Small intestine (tissue), 7 donors: ENCODE data around the gene PRKAR2A. TPM values are rescaled to one million over a fixed set of nuclear protein-coding genes. Genes with fewer than 3 reads are reported as not detected.
A peak's percentile ranks its signal among the peaks of the same experiment; 100 is the strongest.
"Not testable (repeated sequence)": the region's sequence is repeated elsewhere in the genome, so short reads cannot be mapped to it uniquely, and the experiment has no call there.

Experiments used
- DNase-seq, 2 donors: peaks; one replicate each; pipeline versions ENCODE4 v3.0.0 to v3.0.0-alpha.2; 2013
- FAIRE-seq: peaks from 2 replicates; lab custom pipeline; 2012; peaks lifted over from hg19 to GRCh38; lab: Jason Lieb, UNC
- H3K27ac ChIP-seq, 3 donors: one replicate each; pipeline ENCODE4 v1.5.1; 2013; ENCODE audit warnings: low read length in 2 of 3, mild to moderate bottlenecking in 2 of 3, control low read depth in 1 of 3, inconsistent platforms in 1 of 3, low read depth in 1 of 3, moderate library complexity in 1 of 3
- H3K27me3 ChIP-seq, 3 donors: one replicate each; pipeline ENCODE4 v1.6.1; 2013; ENCODE audit warnings: low read length in 3 of 3, inconsistent platforms in 1 of 3; ENCODE audit not compliant: control insufficient read depth in 3 of 3, insufficient read depth in 3 of 3
- H3K36me3 ChIP-seq, 3 donors: one replicate each; pipeline ENCODE4 v1.6.1; 2013; ENCODE audit warnings: low read length in 3 of 3, inconsistent platforms in 1 of 3, low read depth in 1 of 3, mild to moderate bottlenecking in 1 of 3, moderate library complexity in 1 of 3; ENCODE audit not compliant: control insufficient read depth in 3 of 3, insufficient read depth in 2 of 3
- H3K4me1 ChIP-seq, 3 donors: one replicate each; pipeline ENCODE4 v1.6.1; 2013; ENCODE audit warnings: low read length in 2 of 3, inconsistent platforms in 1 of 3, low read depth in 1 of 3, mild to moderate bottlenecking in 1 of 3, moderate library complexity in 1 of 3; ENCODE audit not compliant: control insufficient read depth in 3 of 3, insufficient read depth in 2 of 3
- H3K4me3 ChIP-seq, 3 donors: one replicate each; pipeline ENCODE4 v1.5.1; 2013; ENCODE audit warnings: low read length in 3 of 3, control low read depth in 1 of 3, inconsistent platforms in 1 of 3, low read depth in 1 of 3, mild to moderate bottlenecking in 1 of 3, moderate library complexity in 1 of 3
- H3K9me3 ChIP-seq, 2 donors: one replicate each; pipeline ENCODE4 v1.6.1; 2013; ENCODE audit warnings: low read depth in 1 of 2, low read length in 1 of 2; ENCODE audit not compliant: control insufficient read depth in 2 of 2, insufficient read depth in 1 of 2
- WGBS, 3 donors: extraction: QIAGEN DNeasy Blood & Tissue Kit; methylation state at CpG; one replicate each; pipeline ENCODE4 v1.1.7; 2013; 5-methylcytosine and 5-hydroxymethylcytosine counted together
- polyA plus RNA-seq, 4 donors: library from polyadenylated mRNA; stranded (reverse) in 3 of 4; unstranded in 1 of 4; fragments of 200-250 nt in 3 of 4; fragments of 120-200 nt in 1 of 4; gene quantifications; one replicate each; pipeline versions ENCODE4 v1.2.1 to v1.2.3, GENCODE V29; 2013
- donor health status: healthy with polysubstance abuse.
- donor health status: control.
- donor health status: control.
- donor health status: Bipolar disorder and iron deficiency.
- donor health status: healthy.

The PRKAR2A gene
- polyA plus RNA-seq, 4 donors = 8.9 to 24.1 (median 15.5) TPM

DNA sequence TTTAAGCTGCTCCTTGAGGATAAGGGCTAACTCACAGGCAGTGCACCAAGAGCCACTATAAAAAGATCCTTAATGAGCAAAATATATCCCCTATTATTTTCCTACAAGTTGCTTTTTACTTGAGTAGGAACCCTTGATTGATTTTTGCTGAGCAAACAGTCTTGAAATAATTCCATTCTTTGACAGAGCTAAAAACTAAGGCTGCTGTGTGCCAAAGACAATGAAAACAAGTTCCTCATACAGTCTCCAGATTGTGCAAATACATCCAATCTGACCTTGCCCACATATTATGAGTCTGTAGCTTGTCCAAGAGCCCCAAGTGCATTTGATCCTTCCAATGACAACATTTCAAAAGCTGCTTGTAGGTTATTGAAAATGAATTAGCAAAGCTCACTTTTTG lies 15.0 kb downstream of the PRKAR2A start:
- H3K27me3 ChIP-seq = no peaks in the 10 kb centered on the region
- H3K27ac ChIP-seq = no peak overlapping the region
- no peaks in the 10 kb centered on the region for H3K4me1 ChIP-seq
- H3K36me3 ChIP-seq = peaks cover 0 to 20% (median 0%) of the 10 kb centered on the region in 3 donors
- FAIRE-seq (no peak), DNase-seq (no peak)
- H3K9me3 ChIP-seq = no peaks in the 10 kb centered on the region
- no peak overlapping the region for H3K4me3 ChIP-seq

DNA sequence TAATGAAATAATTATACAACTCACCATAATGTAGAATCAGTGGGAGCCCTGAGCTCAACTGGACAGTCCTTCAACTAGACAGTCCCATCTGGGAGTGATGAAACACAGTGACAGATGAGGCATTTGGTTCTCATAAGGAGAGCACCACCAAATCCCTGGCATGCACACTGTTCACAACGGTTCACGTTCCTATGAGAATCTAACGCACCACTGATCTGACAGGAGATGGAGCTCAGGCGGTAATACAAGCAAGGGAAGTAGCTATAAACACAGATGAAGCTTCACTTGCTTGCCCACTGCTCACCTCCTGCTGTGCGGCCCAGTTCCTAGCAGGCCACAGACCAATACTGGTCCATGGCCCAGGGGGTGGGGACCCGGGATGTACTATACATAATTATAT lies 17.0 kb downstream of the PRKAR2A start:
- Histone ChIP-seq H3K4me1 (no peaks in the 10 kb centered on the region), H3K36me3 (peaks cover 0 to 16% (median 0%) of the 10 kb centered on the region in 3 donors), H3K4me3 (no peak overlapping the region), H3K9me3 (no peaks in the 10 kb centered on the region), H3K27ac (no peak overlapping the region), H3K27me3 (no peaks in the 10 kb centered on the region)
- 85 to 98% (median 96%) methylated on average over 6 of the region's 6 CpGs for WGBS, 3 donors
- DNase-seq (no peak), FAIRE-seq (no peak)

DNA sequence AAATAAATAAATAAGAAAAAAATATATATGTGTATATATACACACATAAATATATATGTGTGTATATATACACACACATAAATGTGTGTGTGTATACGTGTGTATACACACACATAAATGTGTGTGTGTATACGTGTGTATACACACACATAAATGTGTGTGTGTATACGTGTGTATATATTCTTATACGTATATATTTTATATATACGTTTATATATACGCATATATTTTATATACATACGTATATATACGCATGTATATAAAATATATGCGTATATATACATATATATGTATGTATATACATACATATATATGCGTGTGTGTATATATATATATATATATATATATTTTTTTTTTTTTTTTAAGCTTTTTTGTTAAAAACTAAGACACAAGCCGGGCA lies 18.1 kb downstream of the PRKAR2A start:
- not testable (repeated sequence) for H3K4me1 ChIP-seq

GRCh38 chr3:48827874-48828273 lies 19.8 kb downstream of the PRKAR2A start:
- H3K36me3 ChIP-seq = peaks cover 0 to 16% (median 0%) of the 10 kb centered on the region in 3 donors
- not testable (repeated sequence) for H3K27me3 ChIP-seq, H3K9me3 ChIP-seq, DNase-seq, FAIRE-seq, H3K4me3 ChIP-seq, H3K27ac ChIP-seq, H3K4me1 ChIP-seq
- WGBS, 3 donors = 92 to 96% (median 96%) methylated on average over 10 of the region's 10 CpGs

More for the DNA sequence above, 18.1 kb downstream of the PRKAR2A start:
- not testable (repeated sequence) for H3K9me3 ChIP-seq, H3K27me3 ChIP-seq, DNase-seq, H3K4me3 ChIP-seq, FAIRE-seq, H3K27ac ChIP-seq
- H3K36me3 ChIP-seq = peaks cover 0 to 16% (median 0%) of the 10 kb centered on the region in 3 donors
- WGBS, 3 donors = 94 to 95% (median 94%) methylated on average over 11 of the region's 11 CpGs

DNA sequence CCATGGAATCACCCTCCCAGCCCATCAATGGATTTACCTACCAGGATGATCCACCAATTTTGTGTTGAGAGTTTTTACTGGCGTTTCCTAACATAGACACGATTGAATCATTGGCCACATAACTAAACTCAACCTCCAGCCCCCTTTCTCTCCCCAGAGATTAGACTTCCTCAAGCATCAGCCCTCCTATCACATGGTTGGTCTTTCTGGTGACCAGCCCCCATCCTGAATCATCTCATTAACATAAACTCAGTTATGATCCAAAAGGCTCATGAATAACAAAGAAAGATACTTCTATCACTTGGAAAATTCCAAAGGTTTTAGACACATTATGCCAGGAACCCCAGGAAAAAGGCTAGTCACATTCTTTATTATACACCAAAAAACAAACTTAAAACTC lies 21.2 kb downstream of the PRKAR2A start:
- FAIRE-seq = no peak

GRCh38 chr3:48820612-48821324 lies 26.9 kb downstream of the PRKAR2A start:
- no peak overlapping the region for H3K27ac ChIP-seq
- H3K36me3 ChIP-seq = peaks cover 0 to 10% (median 0%) of the 10 kb centered on the region in 3 donors
- no peaks in the 10 kb centered on the region for H3K27me3 ChIP-seq
- FAIRE-seq (no peak), DNase-seq (peak; percentile 10 to 22)
- peaks cover 0 to 4% (median 3%) of the 10 kb centered on the region in 3 donors for H3K4me1 ChIP-seq
- H3K9me3 ChIP-seq = no peaks in the 10 kb centered on the region
- WGBS, 3 donors = 65 to 84% (median 75%) methylated on average over 2 of the region's 2 CpGs
- no peak overlapping the region for H3K4me3 ChIP-seq

More for the DNA sequence above, 21.2 kb downstream of the PRKAR2A start:
- Histone ChIP-seq H3K4me3 (no peak overlapping the region), H3K36me3 (peaks cover 0 to 16% (median 0%) of the 10 kb centered on the region in 3 donors), H3K27me3 (no peaks in the 10 kb centered on the region), H3K4me1 (no peaks in the 10 kb centered on the region), H3K27ac (no peak overlapping the region), H3K9me3 (no peaks in the 10 kb centered on the region)
- no peak for DNase-seq
- 67 to 87% (median 85%) methylated on average over 2 of the region's 2 CpGs for WGBS, 3 donors

- Histone ChIP-seq H3K9me3 (no peaks in the 10 kb centered on the region), H3K27me3 (no peaks in the 10 kb centered on the region), H3K27ac (no peak overlapping the region), H3K4me1 (peaks cover 0 to 4% (median 3%) of the 10 kb centered on the region in 3 donors), H3K36me3 (peaks cover 0 to 10% (median 0%) of the 10 kb centered on the region in 3 donors), H3K4me3 (no peak overlapping the region)
- 90 to 96% (median 96%) methylated on average over 7 of the region's 7 CpGs for WGBS, 3 donors
- FAIRE-seq = no peak
- DNase-seq = no peak
Measured at GRCh38 chr3:48819234-48820221, 28.1 kb downstream of the PRKAR2A start.

DNA sequence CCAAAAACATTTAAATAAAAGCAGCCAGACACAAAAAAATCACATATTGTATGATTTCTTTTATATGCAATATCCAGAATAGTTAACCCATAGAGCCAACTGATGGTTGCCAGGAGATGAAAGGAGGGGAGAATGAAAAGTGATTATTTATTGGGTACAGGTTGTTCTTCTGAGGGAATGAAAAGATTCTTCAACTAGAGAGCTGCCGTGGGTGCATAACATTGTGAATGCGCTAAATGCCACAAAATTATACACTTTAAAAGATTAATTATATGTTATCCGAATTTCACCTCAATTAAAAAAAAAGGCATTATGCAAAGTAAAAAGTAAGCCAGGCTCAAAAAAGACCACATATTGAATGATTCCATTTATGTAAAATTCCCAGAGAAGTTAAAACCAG lies 36.1 kb downstream of the PRKAR2A start:
- FAIRE-seq (no peak), DNase-seq (no peak)
- 69 to 96% (median 93%) methylated on average over 3 of the region's 3 CpGs for WGBS, 3 donors

More for the DNA sequence above, 36.1 kb downstream of the PRKAR2A start:
- no peak overlapping the region for H3K27ac ChIP-seq
- H3K27me3 ChIP-seq = no peaks in the 10 kb centered on the region
- no peaks in the 10 kb centered on the region for H3K9me3 ChIP-seq
- no peaks in the 10 kb centered on the region for H3K36me3 ChIP-seq
- no peak overlapping the region for H3K4me3 ChIP-seq
- no peaks in the 10 kb centered on the region for H3K4me1 ChIP-seq
